RWPE1 (cell line): ENCODE measurements around the gene C6orf58.

Experiments used
- CTCF ChIA-PET: fragments of 350-600 bp; sonication (Branson Sonifier 250); formaldehyde crosslinking; extraction: SDS; loops from one replicate; lab custom pipeline; 2021; lab: Yijun Ruan, JAX
- POLR2A ChIA-PET: fragments of 400-600 bp; formaldehyde crosslinking; extraction: SDS; loops from one replicate; lab custom pipeline; 2020; ENCODE audit warnings: antibody characterized with exemption; ENCODE audit not compliant: low non-redundant PET; lab: Yijun Ruan, JAX
- DNase-seq: peaks from one replicate; pipeline ENCODE4 v3.0.0; 2012; ENCODE audit warnings: low spot score
- H3K27ac ChIP-seq: fragments of 450-650 bp; 2 replicates; pipeline ENCODE4 v1.5.1; 2017
- TF ChIP-seq, protein P1 (sequence below): fragments of 450-650 bp; conservative IDR thresholded peaks from 2 replicates; pipeline ENCODE4 v1.5.1; 2017; ENCODE audit warnings: low read depth, mild to moderate bottlenecking

Gene C6orf58

DNA sequence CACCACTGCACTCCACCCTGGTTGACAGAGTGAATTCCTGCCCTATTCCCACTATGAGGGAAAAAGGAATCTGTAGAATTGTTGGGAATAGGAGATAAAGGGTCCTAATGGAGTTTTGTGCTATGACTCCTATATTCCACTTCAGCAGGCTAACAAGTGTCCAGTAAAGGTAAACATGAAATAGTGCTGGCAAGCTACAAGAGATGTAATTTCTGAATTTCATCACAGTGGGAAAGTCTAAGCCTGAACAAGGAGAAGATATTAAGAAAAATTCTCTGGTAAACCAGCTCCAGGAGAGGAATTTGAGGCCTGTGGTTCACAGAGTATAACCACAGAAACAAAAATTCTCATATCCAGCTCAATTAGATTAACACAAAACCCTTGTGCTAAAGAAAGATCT is 10.3 kb upstream of the C6orf58 start:
- no peak for DNase-seq
- POLR2A ChIA-PET = no interaction called here

DNA sequence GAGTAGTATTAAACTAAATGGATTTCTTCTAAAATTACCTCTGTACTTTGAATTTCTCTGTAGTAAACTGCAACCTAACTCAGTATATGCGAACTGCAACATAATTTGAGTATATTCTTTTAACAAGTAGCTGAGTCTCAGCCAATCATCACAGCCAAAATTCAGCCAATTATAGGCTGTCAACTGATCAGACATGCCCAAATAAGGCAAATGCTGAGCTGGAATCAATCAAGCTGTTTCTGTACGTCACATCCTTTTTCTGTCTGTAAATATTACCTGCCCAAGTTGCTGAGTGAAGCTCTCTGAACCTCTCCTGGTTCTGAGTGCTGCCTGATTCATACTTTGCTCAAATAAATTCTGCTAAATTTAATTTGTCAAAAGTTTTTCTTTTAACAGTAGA is 9.5 kb upstream of the C6orf58 start:
- no peak for DNase-seq
- no peak overlapping the region for H3K27ac ChIP-seq
- ChIA-PET CTCF (no interaction called here), POLR2A (no interaction called here)
- TF ChIP-seq, protein P1, sequence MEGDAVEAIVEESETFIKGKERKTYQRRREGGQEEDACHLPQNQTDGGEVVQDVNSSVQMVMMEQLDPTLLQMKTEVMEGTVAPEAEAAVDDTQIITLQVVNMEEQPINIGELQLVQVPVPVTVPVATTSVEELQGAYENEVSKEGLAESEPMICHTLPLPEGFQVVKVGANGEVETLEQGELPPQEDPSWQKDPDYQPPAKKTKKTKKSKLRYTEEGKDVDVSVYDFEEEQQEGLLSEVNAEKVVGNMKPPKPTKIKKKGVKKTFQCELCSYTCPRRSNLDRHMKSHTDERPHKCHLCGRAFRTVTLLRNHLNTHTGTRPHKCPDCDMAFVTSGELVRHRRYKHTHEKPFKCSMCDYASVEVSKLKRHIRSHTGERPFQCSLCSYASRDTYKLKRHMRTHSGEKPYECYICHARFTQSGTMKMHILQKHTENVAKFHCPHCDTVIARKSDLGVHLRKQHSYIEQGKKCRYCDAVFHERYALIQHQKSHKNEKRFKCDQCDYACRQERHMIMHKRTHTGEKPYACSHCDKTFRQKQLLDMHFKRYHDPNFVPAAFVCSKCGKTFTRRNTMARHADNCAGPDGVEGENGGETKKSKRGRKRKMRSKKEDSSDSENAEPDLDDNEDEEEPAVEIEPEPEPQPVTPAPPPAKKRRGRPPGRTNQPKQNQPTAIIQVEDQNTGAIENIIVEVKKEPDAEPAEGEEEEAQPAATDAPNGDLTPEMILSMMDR = no peak

More for the DNA sequence above, 10.3 kb upstream of the C6orf58 start:
- TF ChIP-seq, protein P1 = no peak
- H3K27ac ChIP-seq = no peak overlapping the region
- CTCF ChIA-PET = interaction anchor here (0.5 kb wide), 1 partner anchor 149 kb away, joined by 4 read pairs; no protein-coding TSS in a partner anchor

DNA sequence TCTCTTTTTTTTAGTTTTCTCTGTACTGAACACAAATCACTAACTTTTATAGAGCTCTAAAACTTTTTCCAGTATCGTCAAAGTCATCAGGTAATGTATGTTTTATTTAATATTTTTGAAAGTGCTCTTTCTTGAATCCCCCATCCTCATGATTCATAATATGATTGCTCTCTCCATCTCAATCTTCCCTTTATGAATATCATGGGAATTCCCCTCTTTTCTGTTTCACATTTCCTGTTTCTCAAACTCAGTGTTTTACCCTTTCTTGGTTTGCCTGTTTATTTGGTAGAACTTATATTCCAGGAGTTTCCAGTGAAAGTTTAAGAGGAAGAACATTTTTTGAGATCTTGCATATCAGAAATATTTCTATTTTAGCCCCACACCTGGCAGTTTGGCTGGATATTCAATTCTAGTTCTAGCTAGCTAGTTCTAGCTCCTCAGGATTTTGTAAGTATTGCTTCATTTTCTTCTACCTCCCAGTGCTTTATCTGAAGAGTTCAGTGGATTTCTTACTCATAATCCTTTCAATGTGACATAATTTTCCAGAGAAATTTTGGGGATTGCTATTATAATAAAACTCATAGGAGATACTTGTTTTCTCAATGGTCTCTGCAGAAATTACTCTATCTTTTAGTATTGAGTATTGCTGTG is 6.1 kb upstream of the C6orf58 start:
- ChIA-PET POLR2A (no interaction called here), CTCF (interaction anchor here (0.6 kb wide), 1 partner anchor 380 kb away, joined by 5 read pairs; no protein-coding TSS in a partner anchor)
- DNase-seq = no peak
- TF ChIP-seq, protein P1 = no peak
- H3K27ac ChIP-seq = no peak overlapping the region

DNA sequence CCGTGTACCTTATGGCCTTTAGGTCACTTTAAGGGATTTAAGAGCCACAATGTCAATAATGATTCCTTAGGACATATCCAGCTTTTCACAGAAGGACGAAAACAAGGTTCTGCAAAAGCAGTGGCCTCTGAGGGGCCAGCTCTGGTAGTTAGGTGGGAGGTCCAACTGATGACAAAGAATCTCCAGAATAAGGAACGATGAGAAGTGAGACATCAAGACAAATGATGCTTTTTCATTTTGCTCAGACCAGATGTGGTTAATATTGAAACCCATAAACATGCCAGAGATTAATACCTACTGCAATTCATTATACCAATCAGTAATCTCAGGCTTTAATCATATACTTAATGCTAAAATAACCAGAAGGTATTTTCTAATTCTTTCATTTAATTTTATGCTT is 1.9 kb downstream of the C6orf58 start:
- CTCF ChIA-PET = no interaction called here
- H3K27ac ChIP-seq = no peak overlapping the region
- POLR2A ChIA-PET = no interaction called here
- TF ChIP-seq, protein P1 = no peak
- no peak for DNase-seq

DNA sequence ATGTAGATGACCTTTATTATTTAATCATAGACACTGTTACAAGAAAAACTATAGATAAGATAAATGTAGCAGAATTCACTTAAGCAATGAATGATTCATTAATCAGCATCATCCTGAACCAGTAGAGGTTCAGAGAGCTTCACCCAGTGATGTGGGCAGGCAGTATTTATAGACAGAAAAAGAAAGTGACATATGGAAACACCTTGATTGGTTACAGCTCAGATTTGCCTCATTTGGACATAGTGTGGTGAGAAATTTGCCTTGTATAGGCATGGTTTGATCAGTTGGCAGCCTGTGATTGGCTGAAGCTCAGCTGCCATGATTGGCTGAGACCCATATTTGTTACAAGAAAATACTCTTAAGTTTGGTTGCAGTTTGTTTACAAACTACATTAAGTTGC is 4.6 kb downstream of the C6orf58 start:
- POLR2A ChIA-PET = no interaction called here
- CTCF ChIA-PET = interaction anchor here (1.4 kb wide), 1 partner anchor 60 kb away, joined by 5 read pairs; no protein-coding TSS in a partner anchor
- DNase-seq = no peak
- no peak overlapping the region for H3K27ac ChIP-seq
- TF ChIP-seq, protein P1 = no peak

DNA sequence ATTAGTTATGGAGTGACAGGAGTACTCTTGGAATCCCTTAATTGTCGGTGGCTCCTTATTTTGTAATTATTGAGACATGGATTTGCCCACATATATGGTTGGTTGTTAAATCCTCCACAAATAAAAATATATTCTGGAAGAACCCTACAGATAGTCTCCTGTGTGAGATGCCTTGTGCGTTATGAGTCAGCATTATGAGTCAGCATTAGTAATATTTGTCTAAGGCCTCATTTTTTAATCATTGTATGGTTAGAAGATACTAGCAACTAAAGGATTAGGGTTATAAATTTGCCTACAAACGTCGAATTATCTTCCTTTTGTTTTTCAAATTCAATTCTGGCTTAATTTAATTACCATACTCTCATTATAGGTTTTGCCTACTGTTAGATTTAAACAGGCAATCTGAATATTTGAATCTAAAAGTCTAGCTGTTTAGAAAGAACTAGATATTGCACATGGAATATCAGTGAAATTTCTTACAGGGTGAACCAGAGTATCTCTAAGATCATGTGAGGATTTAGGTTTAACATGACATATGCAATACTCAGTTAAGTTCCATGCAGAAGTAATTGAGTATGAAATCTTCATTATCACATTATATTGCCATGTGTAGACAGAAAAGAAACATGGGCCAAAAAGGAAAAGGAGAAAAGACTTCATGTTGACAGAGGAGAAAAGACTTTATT is 5.9 kb downstream of the C6orf58 start:
- TF ChIP-seq, protein P1 = no peak
- H3K27ac ChIP-seq = no peak overlapping the region
- CTCF ChIA-PET = interaction anchor here (1.4 kb wide), 1 partner anchor 58 kb away, joined by 5 read pairs; no protein-coding TSS in a partner anchor
- POLR2A ChIA-PET = no interaction called here
- DNase-seq = peak; percentile 64
